ENCODE results near the gene ROR2. TPM values are rescaled to one million over a fixed set of nuclear protein-coding genes. Genes with fewer than 3 reads are reported as not detected.

The ROR2 gene
- total RNA-seq, 1 donor from 2014 or later: 0.92 TPM

DNA sequence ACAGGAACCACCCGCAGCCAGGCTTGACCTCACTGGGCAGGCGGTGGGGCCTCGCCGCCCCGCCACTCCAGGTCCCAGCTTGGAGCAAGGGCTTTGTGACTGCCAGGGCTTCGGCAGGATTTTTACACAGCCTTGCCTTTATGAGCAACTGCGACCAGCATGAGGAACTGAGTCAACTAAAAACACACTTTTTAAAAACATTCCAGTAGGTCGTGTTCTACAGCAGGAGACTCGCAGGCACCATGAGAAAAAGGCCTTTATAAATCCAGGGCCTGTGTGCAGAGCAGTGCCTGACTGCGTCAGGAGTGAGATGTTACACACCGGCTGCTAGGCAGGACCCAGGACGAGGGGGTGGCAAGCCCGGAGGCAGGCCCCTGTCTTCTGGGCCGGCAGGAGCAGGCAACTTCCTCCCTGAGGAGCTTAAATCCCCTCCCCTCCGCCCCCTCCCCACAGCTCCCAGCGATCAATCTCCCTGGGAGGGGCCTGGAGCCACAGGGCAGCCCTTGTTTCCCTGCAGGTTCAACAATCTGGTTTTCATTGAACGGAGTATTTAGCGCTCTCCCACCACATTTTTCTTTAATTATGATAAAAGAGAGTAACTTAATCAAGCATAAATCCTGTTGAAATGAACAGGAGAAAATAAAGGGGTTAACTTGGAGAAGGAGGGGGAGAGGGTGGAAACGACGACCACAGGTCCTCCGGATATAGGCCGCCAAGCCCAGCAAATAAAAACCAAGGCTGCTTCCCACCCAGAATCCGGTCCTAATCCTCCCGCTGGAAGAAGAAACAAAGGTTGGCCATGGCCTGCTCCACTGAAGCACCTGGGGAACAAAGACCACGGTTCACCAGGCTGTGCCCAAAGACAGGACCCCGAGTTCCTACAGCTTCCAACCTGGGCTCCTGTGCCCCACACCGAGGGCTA lies 92.5 kb downstream of the ROR2 start:
- intact Hi-C loops (cut with DNase I): no loop called here
- ATAC-seq: no peak
- no peak for DNase-seq (ENCODE audit: missing footprints)

DNA sequence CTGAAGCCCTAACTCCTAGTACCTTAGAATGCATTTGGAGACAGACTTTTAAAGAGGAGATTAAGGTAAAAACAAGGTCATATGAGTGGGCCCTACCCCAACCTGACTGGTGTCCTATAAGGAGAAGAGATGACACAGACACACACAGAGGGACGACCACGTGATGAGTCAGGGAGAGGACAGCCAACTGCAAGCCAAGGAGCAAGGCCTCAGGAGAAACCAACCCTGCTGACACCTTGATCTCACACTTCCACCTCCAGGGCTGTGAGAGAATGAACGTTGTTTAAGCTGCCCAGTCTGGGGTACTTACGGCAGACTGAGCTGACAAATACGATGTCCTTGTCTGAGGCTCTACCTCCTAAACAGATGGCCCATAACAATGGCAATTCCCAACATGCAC lies 93.6 kb downstream of the ROR2 start:
- ATAC-seq (no peak), DNase-seq (ENCODE audit: missing footprints) (no peak)
- intact Hi-C loops (cut with DNase I): no loop called here

DNA sequence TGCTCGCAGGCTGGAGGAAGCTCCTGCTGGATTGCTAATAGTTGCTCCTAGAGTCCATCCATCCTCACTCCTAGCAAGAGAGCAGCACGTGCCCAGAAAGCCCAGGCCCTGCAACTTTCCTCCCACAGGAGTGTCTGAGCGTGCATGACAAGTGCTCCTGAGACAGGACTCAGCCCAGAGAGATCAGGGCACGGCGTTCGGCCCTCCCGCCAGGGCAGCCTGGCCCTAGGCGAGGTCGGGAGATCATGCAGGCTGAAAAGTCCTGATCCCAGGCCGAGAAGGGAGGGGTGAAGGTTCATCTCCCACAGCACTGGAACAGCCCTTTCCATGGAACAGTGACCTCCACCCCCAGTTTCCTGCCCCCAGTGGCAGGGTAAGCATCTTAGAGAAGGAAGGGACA lies 94.8 kb downstream of the ROR2 start:
- ATAC-seq (no peak), DNase-seq (ENCODE audit: missing footprints) (no peak)
- intact Hi-C loops (cut with DNase I): no loop called here

DNA sequence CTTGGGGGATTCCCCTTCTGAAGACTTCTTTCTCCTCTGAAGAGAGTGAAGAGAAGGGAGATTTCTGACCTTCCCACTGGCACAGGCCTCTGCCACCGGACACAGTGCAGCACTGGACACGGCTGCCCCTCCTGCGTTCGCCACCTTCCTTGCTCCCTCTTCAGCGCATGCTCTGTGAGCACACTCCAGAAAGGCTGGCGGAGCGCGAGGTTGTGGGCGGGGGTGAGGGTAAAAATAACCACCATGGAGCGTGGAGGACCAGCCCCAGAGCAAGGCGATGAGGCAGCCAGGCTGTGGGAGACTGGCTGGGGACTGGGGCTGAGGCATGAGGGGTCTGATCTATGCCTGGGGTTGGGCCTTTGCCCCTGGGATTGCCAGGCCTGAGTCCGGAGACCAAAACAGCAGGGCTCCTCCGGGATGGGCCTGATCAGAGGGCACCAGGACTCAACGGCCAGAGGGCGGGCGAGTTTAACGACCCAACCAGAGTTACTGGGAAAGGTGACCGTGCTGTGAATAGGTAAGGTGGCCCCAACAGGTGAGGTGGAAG lies 97.2 kb downstream of the ROR2 start:
- no peak for DNase-seq (ENCODE audit: missing footprints)
- intact Hi-C loops (cut with DNase I): no loop called here
- ATAC-seq: peak; percentile 83

DNA sequence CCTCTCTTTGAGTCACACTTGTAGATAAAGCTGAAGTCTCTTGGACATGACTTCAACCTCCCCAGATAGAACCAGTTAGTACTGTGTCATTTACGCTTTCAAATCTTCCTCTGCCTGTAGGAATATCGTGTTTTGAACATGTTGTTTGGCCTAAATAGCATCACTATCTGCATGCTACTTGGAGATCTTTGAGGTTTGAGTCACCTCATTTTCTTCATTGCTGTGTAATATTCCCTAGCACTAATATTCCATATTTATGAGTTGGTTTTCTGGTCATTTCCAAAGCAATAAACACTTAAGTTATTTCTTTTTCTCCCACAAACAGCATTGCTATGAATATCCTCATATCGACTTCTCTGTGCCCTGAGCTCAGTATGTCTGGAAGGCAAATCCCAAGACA lies 100.3 kb downstream of the ROR2 start:
- DNase-seq (ENCODE audit: missing footprints) (no peak), ATAC-seq (no peak)
- intact Hi-C loops (cut with DNase I): no loop called here

DNA sequence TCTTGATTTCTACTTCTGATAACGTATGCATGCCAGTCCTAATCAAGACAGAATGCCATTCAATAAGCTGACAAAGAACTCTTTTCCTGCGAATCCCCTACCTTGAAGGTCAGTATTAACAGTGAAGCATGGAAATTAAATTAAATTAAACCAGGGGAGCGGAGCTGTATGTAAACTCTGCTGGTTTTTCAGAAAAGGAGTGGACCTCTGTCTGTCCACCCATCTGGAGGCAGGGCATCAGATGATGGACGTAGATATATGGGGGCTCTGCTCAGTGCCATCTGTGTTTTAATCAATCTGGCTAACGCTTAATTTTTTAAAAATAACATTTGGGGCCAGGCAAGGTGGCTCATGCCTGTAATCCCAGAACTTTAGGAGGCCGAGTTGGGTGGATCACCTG lies 101.9 kb downstream of the ROR2 start:
- ATAC-seq (no peak), DNase-seq (ENCODE audit: missing footprints) (no peak)
- intact Hi-C loops (cut with DNase I): no loop called here

DNA sequence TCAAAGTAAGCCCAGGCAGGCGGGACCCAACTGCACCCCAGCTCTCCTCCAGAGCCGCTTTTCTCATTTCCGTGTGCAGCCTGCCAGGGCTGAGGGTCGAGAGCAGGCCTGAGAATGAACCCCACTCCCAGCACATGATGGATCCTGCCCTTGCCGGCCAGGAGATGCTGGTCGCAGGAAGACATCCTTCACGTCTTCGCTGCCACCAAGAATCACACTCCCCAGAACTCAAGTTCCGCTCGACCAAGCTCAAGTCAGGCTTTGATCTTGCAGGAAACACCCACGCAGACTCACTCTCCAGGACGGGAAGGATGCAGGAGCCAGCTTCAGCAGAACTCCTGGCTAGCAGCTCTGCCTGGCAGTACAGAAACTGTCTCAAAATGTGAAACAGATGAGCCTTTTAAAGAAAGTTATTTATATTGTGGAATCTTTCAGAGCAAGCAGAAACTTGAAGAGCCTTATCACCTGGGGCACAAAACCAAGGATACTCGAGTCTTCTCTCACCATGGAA lies 102.4 kb downstream of the ROR2 start:
- no peak for DNase-seq (ENCODE audit: missing footprints)
- intact Hi-C loops (cut with DNase I): no loop called here
- ATAC-seq: no peak

DNA sequence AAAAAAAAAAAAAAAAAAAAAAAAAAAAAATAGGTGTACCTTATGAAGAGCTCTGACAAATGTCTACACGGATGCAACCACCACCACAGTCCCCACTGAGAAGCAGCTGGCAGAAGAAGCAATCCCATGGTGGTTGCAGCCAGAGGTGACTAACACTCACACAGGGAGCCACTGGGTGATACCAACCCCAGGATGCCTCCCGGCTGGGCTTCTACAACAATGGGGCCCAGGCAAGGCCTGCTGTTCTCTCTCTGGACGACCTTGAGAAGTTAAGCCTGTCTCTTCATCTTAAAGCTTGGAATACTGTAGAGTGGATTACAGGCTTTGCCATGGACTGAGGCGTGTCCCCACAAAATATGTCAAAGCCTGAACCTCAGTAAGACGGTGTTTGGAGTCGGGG lies 104.1 kb downstream of the ROR2 start:
- ATAC-seq: no peak
- no peak for DNase-seq (ENCODE audit: missing footprints)
- intact Hi-C loops (cut with DNase I): no loop called here

DNA sequence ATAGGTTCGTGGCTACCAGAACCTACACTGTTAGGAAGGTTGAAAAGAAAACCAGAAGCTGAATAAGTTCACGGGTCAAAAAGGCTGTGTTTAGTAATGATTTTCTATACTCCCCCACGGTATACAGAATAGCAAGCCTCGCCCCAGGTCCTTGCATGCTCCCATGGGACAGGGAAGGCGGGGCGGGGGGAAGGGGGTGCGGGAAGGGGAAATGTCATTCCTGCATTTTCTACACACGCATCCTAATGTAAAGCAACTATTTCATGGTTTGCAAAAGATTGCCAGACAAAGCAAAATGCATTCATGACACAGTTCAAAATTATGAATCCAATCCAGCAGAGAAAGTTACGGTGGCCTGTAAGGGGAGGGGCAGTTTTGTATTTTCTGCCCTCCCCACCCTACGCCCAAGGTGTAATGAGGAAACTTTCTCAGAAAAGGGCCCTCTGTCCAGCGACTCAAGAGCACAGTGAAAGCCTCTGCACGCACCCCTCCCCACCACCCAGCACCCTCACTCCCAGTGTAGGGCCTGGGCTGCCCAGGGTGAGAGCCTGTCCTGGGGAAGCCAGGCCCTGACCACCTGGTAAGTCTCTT lies 105.2 kb downstream of the ROR2 start:
- intact Hi-C loops (cut with DNase I): no loop called here
- DNase-seq (ENCODE audit: missing footprints) (no peak), ATAC-seq (no peak)

DNA sequence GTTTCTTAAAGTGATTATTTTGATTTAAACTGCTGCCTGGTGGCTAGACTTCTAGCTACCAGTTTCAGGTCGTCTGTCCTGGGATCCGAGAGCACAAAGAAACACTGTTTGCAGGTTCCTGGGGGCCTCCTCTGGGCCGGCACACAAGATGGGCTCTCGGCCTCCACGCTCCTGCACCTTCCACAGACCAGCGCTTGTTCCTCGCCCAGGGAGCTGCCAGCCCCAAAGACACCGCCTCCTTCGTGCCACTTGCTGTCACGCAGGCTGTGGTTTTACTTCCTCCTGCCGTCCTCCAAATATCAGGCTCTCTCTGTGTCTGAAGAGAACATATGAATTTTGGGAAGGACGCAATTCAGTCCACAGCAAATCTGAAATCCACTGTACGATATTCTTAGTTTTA lies 105.8 kb downstream of the ROR2 start:
- intact Hi-C loops (cut with DNase I): no loop called here
- no peak for DNase-seq (ENCODE audit: missing footprints)
- no peak for ATAC-seq

DNA sequence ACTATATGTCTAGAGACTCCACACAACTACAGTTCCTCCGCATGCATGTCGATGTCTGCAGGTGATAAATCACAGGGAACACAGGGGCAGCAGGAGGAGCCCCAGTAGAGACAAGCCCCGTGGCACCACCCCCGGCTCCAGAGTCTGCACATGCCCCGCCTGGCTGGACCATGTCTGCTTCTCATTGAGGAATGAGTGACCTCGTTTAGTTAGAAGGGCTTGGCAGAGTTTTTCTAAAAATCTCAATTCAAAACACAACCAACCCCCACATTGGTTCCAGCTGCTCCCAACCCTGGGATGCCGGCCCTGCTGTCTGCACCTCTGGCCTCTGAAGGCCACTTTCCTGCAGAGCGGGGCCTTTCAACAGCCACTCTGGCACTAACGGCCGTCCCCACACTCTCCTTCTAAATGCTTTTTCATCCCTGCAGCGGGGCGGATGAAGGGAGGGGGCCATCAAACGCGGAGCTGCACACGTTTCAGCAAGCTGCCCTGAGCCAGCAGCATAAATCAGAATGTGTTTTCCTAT lies 106.3 kb downstream of the ROR2 start:
- peak; percentile 75 for ATAC-seq
- DNase-seq (ENCODE audit: missing footprints): no peak
- intact Hi-C loops (cut with DNase I): no loop called here

DNA sequence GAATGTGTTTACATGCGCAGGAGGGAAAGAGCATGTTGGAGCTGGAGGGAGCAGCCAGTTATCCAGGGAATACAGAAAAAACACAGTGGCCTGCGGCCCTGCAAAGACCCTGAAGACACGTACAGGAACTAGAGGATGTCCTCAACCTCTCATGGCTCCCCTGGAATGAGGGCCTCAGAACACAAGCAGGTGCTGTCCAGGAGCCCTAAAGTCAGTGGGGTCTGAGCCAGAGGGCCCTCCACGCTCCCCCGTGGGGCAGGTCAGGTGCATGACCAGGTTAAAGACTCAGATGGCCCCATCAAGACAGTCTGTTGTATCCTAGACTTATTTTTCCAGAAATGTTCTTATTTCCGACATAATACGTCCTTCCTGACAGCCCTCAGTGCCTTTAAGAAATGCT lies 106.9 kb downstream of the ROR2 start:
- DNase-seq (ENCODE audit: missing footprints) (no peak), ATAC-seq (no peak)
- intact Hi-C loops (cut with DNase I): no loop called here

DNA sequence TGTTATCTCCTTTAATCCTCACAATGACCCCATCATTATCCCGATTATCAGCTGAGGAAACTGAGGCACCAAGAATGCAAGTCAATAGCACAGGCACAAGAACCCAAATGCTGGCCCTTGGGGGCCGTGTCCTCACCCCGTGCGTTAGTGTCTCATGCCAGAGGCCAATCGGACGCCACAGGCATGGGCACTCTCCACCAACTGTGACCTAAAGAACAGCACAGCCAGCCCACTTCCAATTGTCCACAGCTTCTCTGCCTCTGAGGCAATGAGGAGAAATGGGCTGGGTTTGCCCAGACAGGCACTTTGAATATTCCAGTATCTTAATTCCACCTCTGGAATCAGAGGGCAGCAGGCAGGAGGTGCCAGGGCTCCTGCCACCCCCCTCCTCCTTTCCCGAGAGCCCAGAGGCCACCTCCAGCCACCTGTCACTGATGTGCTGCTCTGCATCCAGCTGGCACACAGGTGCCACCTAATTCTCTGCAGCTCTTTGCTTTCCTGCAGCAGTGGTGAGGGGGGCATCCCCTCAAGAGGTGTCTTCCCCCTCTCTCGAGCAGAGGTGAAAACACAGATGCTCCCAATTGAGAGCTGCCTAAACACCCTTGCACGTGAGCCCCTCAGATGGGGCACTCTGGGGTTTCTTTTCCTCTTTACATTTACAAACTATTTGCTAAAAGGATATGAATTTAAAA lies 107.5 kb downstream of the ROR2 start:
- intact Hi-C loops (cut with DNase I): no loop called here
- ATAC-seq: no peak

DNA sequence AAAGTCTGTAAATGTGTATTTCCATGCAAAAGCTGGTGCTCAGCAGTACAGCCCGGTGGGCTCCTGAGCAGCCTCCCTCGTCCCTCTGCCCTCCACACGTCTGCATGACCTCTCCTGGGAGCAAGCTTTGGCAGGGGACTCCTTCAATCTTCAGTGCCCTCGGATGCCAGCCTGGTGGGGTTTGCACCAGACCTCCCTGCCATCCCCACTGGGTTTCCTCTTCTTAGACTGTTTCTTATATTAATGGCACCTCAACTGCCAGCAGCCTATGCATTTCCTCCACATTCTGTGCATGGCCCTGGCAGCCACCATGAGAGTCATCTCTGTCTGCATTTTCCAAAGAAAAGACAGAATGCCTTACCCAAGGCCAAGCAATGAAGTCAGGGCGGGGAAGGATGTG lies 108.4 kb downstream of the ROR2 start:
- intact Hi-C loops (cut with DNase I): no loop called here
- DNase-seq (ENCODE audit: missing footprints) (no peak), ATAC-seq (no peak)

More for the DNA sequence above, 107.5 kb downstream of the ROR2 start:
- no peak for DNase-seq (ENCODE audit: missing footprints)

DNA sequence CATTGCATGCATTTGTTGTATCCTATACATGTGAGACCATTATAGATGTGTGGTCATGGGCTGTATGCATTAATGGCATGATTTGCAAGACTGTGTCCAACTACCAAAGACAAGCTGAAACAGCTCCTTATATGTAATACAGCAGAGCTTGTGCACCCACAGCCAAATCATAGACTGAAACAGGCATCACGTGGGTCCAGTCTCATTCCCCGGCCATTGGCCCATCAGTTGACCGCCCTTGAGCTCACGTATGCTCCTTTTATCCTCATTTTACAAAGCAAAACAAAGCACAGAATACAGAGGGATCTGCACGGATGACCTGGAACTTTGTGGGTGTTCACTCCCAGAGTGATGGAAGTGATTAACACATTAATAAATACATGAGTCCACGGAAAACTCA lies 109.1 kb downstream of the ROR2 start:
- ATAC-seq (no peak), DNase-seq (ENCODE audit: missing footprints) (no peak)
- intact Hi-C loops (cut with DNase I): no loop called here

DNA sequence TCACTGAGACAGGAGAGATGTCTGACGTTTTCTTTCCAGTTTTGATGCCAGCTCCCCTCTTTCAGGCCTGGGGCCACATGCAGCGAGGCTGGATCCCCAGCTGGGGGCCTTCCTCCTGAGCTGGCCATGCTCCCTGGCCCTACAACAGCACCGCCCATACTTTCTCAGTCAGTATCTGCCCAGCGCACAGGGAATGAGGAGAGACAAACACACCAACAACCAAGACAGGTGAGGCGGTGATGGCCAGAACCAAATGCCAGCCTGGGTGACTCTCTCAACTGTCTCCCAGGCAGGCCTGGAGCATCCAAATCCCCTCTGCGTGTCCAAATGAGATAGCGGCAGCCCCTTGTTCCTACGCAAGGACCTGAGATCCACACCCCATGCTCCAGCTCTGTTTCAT lies 109.6 kb downstream of the ROR2 start:
- ATAC-seq (no peak), DNase-seq (ENCODE audit: missing footprints) (no peak)
- intact Hi-C loops (cut with DNase I): no loop called here

DNA sequence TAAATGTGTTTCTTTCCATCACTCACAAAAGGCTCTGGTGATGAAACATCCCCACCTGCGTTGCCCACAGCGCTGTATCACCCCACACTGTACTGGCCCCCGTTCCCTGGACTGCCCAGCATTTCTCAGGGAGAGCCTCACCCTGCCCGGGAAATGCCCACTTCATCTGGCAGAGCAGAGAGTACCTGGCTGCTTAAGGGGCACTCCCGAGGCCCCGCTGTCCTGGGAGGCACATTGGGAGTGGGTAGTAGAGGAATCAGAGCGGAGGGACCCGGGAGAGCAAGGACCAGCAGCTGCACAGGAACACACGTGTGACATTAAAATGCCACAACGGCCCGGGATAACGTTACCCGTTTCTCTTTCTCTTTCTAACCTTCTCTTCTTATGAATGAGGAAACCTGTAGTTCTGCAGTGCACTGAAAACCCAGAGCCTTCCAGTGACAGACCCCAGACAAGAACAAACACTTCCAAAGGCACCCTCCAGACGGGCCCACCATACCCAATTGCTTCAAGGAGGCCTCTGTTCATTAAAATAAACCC lies 110.0 kb downstream of the ROR2 start:
- intact Hi-C loops (cut with DNase I): no loop called here
- ATAC-seq (no peak), DNase-seq (ENCODE audit: missing footprints) (no peak)

DNA sequence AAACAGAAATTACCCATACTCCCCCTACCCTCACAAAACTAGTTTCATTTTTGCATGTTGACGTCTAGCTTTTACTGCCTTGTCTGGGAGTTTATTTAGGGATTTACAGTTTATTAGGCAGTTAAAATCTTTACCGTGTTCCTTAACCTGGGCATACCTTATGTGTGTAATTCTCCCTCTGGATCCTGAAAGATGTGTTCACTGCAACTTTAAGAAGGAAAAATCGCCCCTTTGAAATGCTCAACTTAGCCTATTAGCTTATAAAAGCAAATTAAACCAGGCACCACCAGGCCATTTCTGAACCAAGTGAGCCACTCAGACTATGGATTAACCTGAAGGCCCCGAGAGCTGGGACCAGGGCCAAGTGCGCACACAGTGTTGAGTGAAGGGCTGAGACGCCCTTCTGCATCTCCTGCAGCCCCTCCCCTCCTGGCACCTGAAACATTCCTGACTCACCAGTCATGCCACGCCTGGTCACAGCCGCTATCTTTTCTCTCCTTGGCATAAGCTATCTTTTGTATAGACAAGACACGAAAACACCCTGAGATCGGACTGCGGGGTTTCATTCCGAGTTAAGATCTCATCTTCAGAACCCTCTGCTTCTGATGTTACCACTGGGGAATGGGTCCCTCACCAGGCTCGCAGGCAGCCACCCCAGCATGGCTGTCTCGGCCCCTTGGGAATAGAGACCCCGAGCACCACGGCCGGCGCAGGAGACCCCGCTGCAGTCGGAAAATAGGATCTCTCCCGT lies 111.9 kb downstream of the ROR2 start:
- DNase-seq (ENCODE audit: missing footprints) (no peak), ATAC-seq (peak; percentile 66)
- intact Hi-C loops (cut with DNase I): no loop called here

All from Right ventricle myocardium inferior (tissue), 1 donor.